ENCODE measurements around the gene CWF19L1.

CWF19L1 gene

DNA sequence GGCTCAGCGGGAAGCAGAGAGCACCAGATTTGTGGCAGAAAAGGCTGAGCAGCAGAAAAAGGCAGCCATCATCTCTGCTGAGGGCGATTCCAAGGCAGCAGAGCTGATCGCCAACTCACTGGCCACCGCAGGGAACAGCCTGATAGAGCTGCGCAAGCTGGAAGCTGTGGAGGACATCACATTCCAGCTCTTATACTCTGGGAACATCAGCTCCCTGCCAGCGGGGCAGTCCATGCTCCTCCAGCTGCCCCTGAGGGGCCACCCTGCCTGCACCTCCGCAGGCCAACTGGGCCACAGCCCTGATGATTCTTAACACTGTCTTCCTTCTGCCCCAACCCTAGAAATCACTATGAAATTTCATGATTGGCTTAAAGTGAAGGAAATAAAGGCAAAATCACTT lies 18.6 kb downstream of the CWF19L1 start:
- no peak for DNase-seq (ENCODE audit: low read depth in 2 of 2)

- no peak for DNase-seq (ENCODE audit: low read depth in 2 of 2)
These were observed 21.8 kb downstream of the CWF19L1 start for GRCh38 chr10:100245484-100246220.

DNA sequence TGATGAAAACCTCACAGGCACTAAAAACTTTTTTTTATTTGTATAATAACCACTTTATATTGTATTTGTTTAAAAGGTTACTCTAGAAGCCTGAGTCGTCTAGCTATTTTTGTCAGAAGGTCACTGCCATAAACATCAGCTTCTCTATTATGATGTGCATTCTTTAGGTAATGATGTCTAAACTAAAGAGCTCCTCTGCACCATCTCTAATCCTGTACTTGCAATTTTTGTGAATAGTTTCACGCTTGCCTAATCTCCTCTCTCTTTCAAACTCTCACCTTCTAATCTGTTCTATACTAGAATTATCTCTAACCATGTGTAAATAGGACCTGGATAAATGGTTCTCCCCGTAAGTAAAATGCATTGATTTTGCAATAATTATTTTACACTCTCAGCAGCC lies 27.6 kb downstream of the CWF19L1 start:
- no peak for DNase-seq (ENCODE audit: low read depth in 2 of 2)

GRCh38 chr10:100238429-100238828 lies 29.0 kb downstream of the CWF19L1 start:
- DNase-seq (ENCODE audit: low read depth in 2 of 2), result no peak

GRCh38 chr10:100232101-100232500 lies 35.3 kb downstream of the CWF19L1 start:
- DNase-seq (ENCODE audit: low read depth in 2 of 2), result no peak

- no peak for DNase-seq (ENCODE audit: low read depth in 2 of 2)
These were observed 37.5 kb downstream of the CWF19L1 start for GRCh38 chr10:100229819-100230422.

GRCh38 chr10:100223879-100224278 lies 43.6 kb downstream of the CWF19L1 start:
- DNase-seq (ENCODE audit: low read depth in 2 of 2), result no peak

DNA sequence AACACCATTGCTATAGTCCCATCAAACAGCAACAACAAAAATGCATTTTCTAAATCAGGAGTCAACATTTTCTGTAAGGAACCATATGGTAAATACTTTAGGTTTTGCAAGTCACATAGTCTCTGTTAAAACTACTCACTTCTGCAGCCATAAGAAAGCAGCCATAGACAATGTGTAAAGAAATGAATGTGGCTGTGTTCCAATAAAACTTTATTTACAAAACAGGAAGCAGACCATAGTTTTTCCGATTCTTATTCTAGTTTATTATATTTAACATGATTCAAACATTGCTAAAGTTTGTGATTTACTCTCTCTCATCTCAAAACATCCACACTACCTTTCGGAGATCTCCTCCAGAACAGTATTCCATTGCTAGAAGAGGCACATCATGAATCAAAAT lies 44.9 kb downstream of the CWF19L1 start:
- no peak for DNase-seq (ENCODE audit: low read depth in 2 of 2)

DNA sequence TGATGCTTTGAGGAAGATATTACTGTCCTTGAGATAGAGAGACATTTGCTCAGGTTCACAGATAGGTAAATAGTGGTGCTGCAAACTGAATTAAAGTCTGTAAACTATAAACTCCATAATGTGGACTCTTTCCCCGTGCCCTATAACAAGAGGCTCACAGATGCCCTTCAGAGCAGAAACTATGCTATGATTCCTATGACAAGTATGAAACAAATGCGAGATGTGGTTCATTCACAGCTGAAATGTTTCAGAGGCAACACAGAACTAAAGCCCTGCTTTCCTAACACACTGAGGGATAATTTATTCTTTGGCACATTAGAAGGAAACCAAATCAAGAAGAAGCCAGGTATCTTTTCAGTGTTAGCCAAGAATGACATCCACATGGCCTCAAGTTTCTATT lies 51.4 kb downstream of the CWF19L1 start:
- DNase-seq (ENCODE audit: low read depth in 2 of 2), result no peak

DNA sequence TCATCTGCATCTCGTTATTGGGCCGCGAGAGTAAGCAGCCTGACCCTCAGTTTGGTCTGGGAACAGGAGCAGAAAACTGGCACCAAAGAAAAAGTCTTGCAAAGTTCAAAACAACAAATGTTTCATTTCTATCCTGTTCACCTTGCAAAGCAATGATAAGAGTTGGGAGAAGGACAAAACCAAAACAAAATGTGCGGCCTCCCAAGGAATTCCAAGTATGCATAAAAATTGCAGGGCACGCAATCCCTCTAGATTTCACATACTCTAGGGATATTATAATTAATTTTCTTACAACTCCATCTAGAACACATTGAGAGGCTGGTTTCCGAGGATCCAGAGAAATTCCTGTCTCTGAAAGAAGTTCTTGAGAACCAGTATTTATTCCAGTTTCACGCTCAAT lies 58.1 kb downstream of the CWF19L1 start:
- DNase-seq (ENCODE audit: low read depth in 2 of 2), result no peak

DNA sequence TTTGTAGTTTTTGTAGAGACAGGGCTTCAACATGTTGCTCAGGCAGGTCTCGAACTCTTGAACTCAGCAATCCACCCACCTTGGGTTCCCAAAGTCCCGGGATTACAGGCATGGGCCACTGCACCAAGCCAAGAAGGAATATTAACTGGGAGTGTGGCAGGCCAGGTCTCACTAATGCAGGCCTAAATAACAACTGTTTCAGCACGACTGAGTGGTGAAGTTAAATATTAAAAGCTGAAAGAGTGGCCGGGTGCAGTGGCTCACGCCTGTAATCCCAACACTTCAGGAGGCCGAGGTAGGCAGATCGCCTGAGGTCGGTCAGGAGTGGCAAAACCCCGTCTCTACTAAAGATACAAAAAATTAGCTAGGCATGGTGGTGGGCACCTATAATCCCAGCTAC lies 59.2 kb downstream of the CWF19L1 start:
- DNase-seq (ENCODE audit: low read depth in 2 of 2), result no peak

DNA sequence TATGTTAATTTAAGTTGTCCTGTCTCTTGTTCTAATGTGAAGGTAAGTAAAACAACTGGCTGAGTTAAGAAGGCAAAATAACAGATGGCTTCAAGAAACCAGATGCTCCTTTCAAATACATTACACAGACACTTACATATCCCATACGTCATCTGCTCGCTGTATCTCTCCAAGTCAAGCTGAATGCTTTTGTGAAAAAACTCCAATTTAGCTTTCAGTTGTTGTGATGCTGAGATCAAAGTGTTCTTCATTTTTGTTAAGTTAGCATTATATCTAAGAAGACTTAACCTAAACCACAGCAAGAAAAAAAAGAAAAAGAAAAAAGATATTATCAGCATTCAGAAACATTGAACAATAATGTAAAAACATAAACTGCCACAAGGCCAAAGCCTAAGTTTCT lies 63.1 kb downstream of the CWF19L1 start:
- no peak for DNase-seq (ENCODE audit: low read depth in 2 of 2)

DNA sequence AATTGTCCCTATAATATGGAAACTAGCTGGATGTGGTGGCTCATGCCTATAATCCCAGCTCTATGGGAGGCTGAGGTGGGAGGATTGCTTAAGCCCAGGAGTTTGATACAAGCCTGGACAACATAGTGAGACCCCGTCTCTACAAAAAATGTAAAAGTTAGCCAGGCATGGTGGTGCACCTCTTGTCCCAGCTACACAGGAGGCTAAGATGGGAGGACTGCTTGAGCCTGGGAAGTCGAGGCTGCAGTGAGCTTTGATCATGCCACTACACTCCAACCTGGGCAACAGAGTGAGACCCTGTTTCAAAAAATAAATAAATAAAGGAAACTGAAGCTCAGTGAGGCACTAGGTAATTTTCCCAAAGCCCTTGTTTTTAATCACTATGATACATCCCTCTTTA lies 65.9 kb downstream of the CWF19L1 start:
- no peak for DNase-seq (ENCODE audit: low read depth in 2 of 2)

DNA sequence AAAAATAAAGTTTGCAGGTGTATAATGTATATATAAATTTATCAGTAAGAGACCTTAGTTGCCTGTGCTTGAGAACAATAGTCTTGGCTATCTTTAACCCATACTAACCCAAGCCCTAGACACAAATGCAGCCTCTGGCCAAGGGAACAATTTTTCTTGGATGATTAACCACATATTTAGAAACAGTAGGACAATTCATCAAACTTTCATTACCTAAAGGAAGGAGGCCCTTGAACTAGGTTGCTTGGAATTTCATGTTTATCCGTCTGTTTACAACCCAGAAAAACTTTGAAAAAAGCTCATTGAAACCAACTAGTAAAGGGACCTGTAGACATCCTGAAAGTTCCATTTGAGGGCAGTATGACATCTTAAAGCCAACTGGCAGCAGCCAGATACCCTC lies 72.7 kb downstream of the CWF19L1 start:
- DNase-seq (ENCODE audit: low read depth in 2 of 2), result no peak

GRCh38 chr10:100192350-100192749 lies 75.1 kb downstream of the CWF19L1 start:
- DNase-seq (ENCODE audit: low read depth in 2 of 2), result no peak

DNA sequence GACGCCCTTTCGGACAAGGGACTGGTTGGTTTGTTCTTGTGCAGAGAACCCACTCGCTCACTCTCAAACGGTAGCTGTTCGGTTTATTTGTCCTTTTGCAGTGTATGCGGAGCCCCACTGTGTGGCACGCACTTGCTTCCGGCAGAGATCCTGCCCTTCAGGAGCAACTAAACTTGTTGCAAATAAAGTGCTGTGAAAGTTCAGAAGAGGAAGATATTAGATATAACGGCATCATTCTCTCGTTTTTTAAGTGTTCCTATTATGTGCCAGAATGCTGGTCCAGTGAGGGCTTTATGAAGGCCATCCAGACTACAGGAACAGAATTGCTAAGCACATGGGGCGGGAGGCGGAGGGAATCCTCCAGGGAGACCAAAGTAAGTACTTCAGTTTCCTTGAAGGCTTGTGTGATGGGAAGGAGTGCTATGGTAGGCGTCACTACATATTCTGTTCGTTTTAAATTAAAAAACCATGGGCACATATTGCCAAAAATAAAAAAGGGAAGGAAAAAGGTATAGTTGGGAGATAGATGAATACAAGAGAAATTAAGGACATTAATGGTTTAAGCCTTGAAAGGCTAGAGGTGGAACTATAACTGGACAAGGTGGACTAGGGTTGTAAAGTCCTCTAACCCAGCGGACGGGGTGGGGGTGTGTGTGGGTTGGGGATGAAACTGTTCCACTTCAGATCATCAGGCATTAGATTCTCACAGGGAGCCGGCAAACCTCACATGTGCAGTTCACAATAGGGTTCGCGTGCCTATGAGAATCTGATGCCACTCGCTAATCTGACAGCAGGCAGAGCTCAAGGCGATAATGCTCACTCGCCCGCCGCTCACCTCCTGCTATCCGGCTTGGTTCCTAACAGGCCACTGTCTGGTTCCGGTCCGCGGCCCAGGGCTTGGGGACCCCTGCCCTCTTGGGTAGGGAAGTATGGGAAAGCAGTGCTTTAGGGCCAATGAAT lies 80.9 kb downstream of the CWF19L1 start:
- DNase-seq (ENCODE audit: low read depth in 2 of 2), result peak in 1 of 2 donors; percentile 11

DNA sequence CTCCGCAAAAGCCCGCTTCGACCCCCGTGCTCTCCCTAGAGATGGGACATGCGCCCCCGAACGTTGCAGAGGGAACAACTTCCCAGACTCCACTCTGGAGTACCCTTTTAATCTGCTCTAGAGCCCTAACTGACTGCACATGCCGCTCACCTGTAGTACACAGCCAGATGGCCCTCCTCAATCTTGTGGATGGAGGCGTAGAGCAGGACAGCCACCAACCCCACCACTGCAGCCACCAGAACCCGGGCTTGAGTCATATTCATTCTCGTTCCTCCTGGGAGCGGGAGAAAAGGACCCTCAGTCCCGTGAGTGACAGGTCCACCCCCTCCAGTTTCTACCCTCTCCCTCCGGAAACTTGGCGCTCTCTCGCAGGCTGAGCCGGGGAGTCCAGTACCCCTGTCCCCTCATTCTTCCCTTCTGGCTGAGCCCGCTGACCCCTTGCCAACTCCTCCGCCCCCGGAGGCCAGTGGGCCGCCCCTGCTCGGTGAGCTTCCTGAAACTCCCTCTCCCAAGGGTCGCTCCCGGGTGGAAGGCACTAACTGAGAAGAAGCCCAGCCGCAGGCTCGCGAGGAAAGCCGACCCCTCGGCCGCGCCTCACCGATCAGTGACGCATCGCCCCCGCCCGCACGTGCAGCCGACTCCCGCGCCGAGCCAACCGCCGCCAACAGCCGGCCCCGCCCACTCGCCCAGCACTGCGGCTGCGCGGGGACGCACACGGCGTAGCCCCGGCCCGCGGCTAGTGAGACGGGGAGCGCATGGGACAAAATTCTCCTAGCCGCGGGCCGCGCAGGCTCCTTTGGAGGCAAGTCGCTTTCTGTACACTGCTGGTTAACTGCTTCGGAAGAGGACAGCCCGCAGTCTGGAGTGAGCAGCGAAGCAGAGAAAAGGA lies 81.8 kb downstream of the CWF19L1 start, which contains the start of gene ERLIN1:
Gene ERLIN1, minus strand, starts transcription at position 666 of the 889 bp plus-strand sequence. Its CDS starts 403 bp downstream, at position 263.
- DNase-seq (ENCODE audit: low read depth in 2 of 2), result peak; percentile 70 to 92

- DNase-seq (ENCODE audit: low read depth in 2 of 2), result no peak
These were observed 82.6 kb downstream of the CWF19L1 start for GRCh38 chr10:100184840-100185239.

- no peak for DNase-seq (ENCODE audit: low read depth in 2 of 2)
These were observed 83.0 kb downstream of the CWF19L1 start for GRCh38 chr10:100184426-100184825.

DNA sequence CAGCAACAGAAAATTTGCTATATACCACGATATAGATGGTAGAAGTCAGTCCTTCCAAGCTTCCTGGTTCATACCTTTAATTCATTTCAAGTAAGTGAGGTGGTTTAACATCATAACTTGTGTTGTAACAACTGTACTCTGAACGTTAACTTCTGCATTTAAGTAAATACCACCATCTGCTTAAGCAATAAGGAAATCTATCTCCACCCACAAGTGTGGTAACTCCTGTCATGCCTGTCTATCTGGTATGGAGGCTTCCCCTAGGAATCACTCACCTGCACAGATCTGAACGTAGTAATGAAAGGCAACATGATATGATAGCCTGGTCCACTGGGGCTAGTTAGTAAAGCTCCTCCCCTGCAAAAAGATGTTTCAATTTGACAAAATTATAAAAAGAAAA lies 84.0 kb downstream of the CWF19L1 start:
- no peak for DNase-seq (ENCODE audit: low read depth in 2 of 2)

GRCh38 chr10:100182908-100183307 lies 84.5 kb downstream of the CWF19L1 start:
- no peak for DNase-seq (ENCODE audit: low read depth in 2 of 2)
